ENCODE data around the gene ZSWIM6. TPM values are rescaled to one million over a fixed set of nuclear protein-coding genes. Genes with fewer than 3 reads are reported as not detected.

ZSWIM6 gene
- polyA plus RNA-seq, 1 of the 3 experiments (the other 2 are of a cell fraction), result 7.4 TPM

- Histone ChIP-seq H3K4me3 (ENCODE audit: low read depth in 2 of 2, low read length in 1 of 2) (no peak overlapping the region), H3K79me2 (ENCODE audit: insufficient read depth) (no peaks in the 10 kb centered on the region), H3K36me3 (replicated peaks in 1 of 2; ENCODE audit: control insufficient read depth in 1 of 2, insufficient read depth in 2 of 2, low read length in 1 of 2) (no peaks in the 10 kb centered on the region), H4K20me1 (ENCODE audit: insufficient read depth) (no peaks in the 10 kb centered on the region), H3K4me1 (ENCODE audit: control insufficient read depth in 1 of 2, insufficient read depth in 2 of 2, low read depth in 1 of 2, low read length in 1 of 2) (peaks cover 0 to 25% of the 10 kb centered on the region in 2 experiments), H3K9me2 (no peaks in the 10 kb centered on the region), H3K27ac (ENCODE audit: low read depth in 2 of 2, low read length in 1 of 2) (no peak overlapping the region), H3K9ac (no peak overlapping the region), H3F3A (replicated peaks; ENCODE audit: insufficient read depth) (peaks cover 27% of the 10 kb centered on the region), H2AFZ (ENCODE audit: low read depth) (no peak overlapping the region), H3K9me3 (no peaks in the 10 kb centered on the region), H3K4me2 (no peak overlapping the region), H3K27me3 (ENCODE audit: insufficient read depth) (no peaks in the 10 kb centered on the region)
- CTCF ChIA-PET, result interaction anchor here (0.8 kb wide), 1 partner anchor 12 kb away, joined by 3 read pairs; no protein-coding TSS in a partner anchor
- POLR2A ChIA-PET, result no interaction called here
- 94% methylated on average over 5 of the region's 5 CpGs for WGBS (ENCODE audit: low lambda C conversion rate)
- DNase-seq, result no peak
- TF ChIP-seq SMC3 (IDR thresholded peaks at IDR 0.05; ENCODE audit: low read depth, low read length), result no peak
- no peak for TF ChIP-seq NRF1 (IDR thresholded peaks at IDR 0.05; ENCODE audit: low read depth, low read length)
- no peak for TF ChIP-seq ELF1 (IDR thresholded peaks at IDR 0.05)
- no peak for TF ChIP-seq RAD21 (IDR thresholded peaks at IDR 0.05; ENCODE audit: low read length)
- TF ChIP-seq RFX5 (IDR thresholded peaks at IDR 0.05; ENCODE audit: low read length), result no peak
- no peak for TF ChIP-seq FOXM1 (IDR thresholded peaks at IDR 0.05; ENCODE audit: low read depth)
- TF ChIP-seq CTCF (IDR thresholded peaks at IDR 0.05), result no peak
- TF ChIP-seq REST (IDR thresholded peaks at IDR 0.05; ENCODE audit: low read depth, low read length), result no peak
- no peak for TF ChIP-seq EZH2phosphoT487 (IDR thresholded peaks at IDR 0.05; ENCODE audit: borderline replicate concordance, low read depth)
- no peak for TF ChIP-seq NFIC (IDR thresholded peaks at IDR 0.05; ENCODE audit: borderline replicate concordance)
These were observed 32.8 kb upstream of the ZSWIM6 start for GRCh38 chr5:61299261-61299681.

- DNase-seq, result no peak
- POLR2A ChIA-PET, result no interaction called here
- H3K27me3 ChIP-seq (ENCODE audit: insufficient read depth), result no peaks in the 10 kb centered on the region
- H3K36me3 ChIP-seq (replicated peaks in 1 of 2; ENCODE audit: control insufficient read depth in 1 of 2, insufficient read depth in 2 of 2, low read length in 1 of 2), result no peaks in the 10 kb centered on the region
- H3F3A ChIP-seq (replicated peaks; ENCODE audit: insufficient read depth), result peaks cover 30% of the 10 kb centered on the region
- H2AFZ ChIP-seq (ENCODE audit: low read depth), result peak overlapping the region; percentile 74
- H3K9ac ChIP-seq, result peak overlapping the region; percentile 54; the same call in 1 of the 2 replicates
- H3K4me1 ChIP-seq (ENCODE audit: control insufficient read depth in 1 of 2, insufficient read depth in 2 of 2, low read depth in 1 of 2, low read length in 1 of 2), result peaks cover 0 to 25% of the 10 kb centered on the region in 2 experiments
- peak overlapping the region; percentile 76 for H3K4me2 ChIP-seq
- 56% methylated on average over 3 of the region's 9 CpGs for WGBS (ENCODE audit: low lambda C conversion rate)
- H3K9me2 ChIP-seq, result no peaks in the 10 kb centered on the region
- CTCF ChIA-PET, result no interaction called here
- H3K4me3 ChIP-seq (ENCODE audit: low read depth in 2 of 2, low read length in 1 of 2), result peak overlapping the region in 1 of 2 experiments; percentile 4; a peak in 1 of 4 replicates
- H3K9me3 ChIP-seq, result no peaks in the 10 kb centered on the region
- no peaks in the 10 kb centered on the region for H3K79me2 ChIP-seq (ENCODE audit: insufficient read depth)
- H4K20me1 ChIP-seq (ENCODE audit: insufficient read depth), result no peaks in the 10 kb centered on the region
- H3K27ac ChIP-seq (ENCODE audit: low read depth in 2 of 2, low read length in 1 of 2), result peak overlapping the region; percentile 58 to 94; a peak in 3 of 4 replicates
- TF ChIP-seq RCOR1 (IDR thresholded peaks at IDR 0.05; ENCODE audit: low read length) (no peak), ZBTB33 (IDR thresholded peaks at IDR 0.05; ENCODE audit: borderline replicate concordance, low read depth) (no peak), EP300 (IDR thresholded peaks at IDR 0.05; ENCODE audit: borderline replicate concordance in 1 of 2, low read depth in 1 of 2, low read length in 1 of 2) (peak in 1 of 2 experiments; percentile 83; a peak in 2 of 4 replicates), CTCF (IDR thresholded peaks at IDR 0.05) (peak; percentile 15; the same call in 1 of the 2 replicates), NFIC (IDR thresholded peaks at IDR 0.05; ENCODE audit: borderline replicate concordance) (peak; percentile 88), FOSL2 (IDR thresholded peaks at IDR 0.05; ENCODE audit: borderline replicate concordance, low read depth) (peak; percentile 98), CHD2 (IDR thresholded peaks at IDR 0.05; ENCODE audit: low read length, partially characterized antibody) (no peak), POLR2AphosphoS5 (IDR thresholded peaks at IDR 0.05; ENCODE audit: low read depth, low read length) (peak; percentile 73; the same call in 1 of the 2 replicates)
These were observed 30.5 kb upstream of the ZSWIM6 start for GRCh38 chr5:61301341-61302199.

Data from SK-N-SH (cell line).